Prostate gland (tissue), 2 donors: ENCODE results near the gene CHAF1A.

Source experiments
- POLR2A ChIP-seq: fragments of 450-650 bp; IDR thresholded peaks from one replicate; pipeline ENCODE4 v1.6.1; 2016; ENCODE audit warnings: antibody characterized with exemption, mild to moderate bottlenecking
- TF ChIP-seq, protein P1 (sequence below), 4 experiments: fragments of 200-600 bp in 2 of 4; fragments of 450-650 bp in 2 of 4; sonication (generic) in 2 of 4; IDR thresholded peaks; 1 replicate in 3 of 4; 2 replicates in 1 of 4; pipeline ENCODE4 v1.5.1; 2016 to 2019; ENCODE audit warnings: antibody characterized with exemption in 4 of 4, mild to moderate bottlenecking in 2 of 4, moderate library complexity in 2 of 4

DNA sequence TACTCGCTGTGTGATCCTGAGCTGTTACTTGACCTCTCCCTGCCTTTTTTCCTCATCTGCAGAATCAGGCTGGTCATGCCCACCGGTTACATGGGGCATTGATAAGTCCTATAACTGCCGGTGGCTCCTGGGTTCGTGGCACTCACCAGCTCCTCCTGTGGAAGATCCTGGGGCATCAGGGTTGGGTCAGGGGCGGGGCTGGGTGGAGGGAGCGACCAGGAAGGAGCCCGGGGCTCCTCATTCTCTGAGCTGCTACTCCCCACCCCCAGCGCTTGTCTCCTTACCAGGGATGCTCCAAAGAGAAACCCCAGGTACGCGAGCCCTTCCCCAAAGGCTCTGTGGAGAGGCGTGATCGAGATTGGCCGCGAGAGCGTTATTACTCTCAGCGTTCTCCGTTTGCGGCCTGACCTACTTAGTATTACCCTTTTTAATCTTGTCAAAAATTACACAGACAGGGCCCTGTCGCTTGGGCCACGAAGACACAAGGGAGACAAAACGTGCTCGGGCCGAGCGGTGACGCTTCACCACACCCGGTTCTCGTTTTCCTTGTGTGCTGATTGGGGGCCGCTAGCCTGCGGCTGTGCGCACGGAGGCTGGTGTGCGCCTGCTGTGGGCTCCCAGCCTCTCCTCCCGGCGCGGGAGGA lies 80.4 kb downstream of the CHAF1A start:
- TF ChIP-seq, protein P1, sequence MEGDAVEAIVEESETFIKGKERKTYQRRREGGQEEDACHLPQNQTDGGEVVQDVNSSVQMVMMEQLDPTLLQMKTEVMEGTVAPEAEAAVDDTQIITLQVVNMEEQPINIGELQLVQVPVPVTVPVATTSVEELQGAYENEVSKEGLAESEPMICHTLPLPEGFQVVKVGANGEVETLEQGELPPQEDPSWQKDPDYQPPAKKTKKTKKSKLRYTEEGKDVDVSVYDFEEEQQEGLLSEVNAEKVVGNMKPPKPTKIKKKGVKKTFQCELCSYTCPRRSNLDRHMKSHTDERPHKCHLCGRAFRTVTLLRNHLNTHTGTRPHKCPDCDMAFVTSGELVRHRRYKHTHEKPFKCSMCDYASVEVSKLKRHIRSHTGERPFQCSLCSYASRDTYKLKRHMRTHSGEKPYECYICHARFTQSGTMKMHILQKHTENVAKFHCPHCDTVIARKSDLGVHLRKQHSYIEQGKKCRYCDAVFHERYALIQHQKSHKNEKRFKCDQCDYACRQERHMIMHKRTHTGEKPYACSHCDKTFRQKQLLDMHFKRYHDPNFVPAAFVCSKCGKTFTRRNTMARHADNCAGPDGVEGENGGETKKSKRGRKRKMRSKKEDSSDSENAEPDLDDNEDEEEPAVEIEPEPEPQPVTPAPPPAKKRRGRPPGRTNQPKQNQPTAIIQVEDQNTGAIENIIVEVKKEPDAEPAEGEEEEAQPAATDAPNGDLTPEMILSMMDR (IDR thresholded peaks at IDR 0.05) = no peak
- TF ChIP-seq POLR2A = no peak
